ENCODE data around the gene ZFHX3.

GRCh38 chr16:72895951-72896350, 152.0 kb downstream of the ZFHX3 start:
- TF ChIP-seq EZH2 (IDR thresholded peaks at IDR 0.05; ENCODE audit: insufficient read depth, poor library complexity, severe bottlenecking) (no peak), EZH2phosphoT487 (IDR thresholded peaks at IDR 0.05; ENCODE audit: insufficient read depth, low read depth) (no peak)

Data from GM23248 (cell line).